DND-41 (cell line): ENCODE results near the gene DHX29.

Experiments used
- ATAC-seq: fragments of 200-7000 bp; cut with Tn5 transposase; 3 replicates; pipeline ENCODE4 v1.9.1; 2021; ENCODE audit warnings: low read depth; ENCODE audit not compliant: insufficient read depth
- DNase-seq: peaks from one replicate; pipeline ENCODE4 v3.0.0-alpha.2; 2020
- H2AFZ ChIP-seq: 2 replicates; pipeline ENCODE4 v1.6.0; 2012; ENCODE audit warnings: low read depth, low read length
- H3K27ac ChIP-seq: 2 replicates; pipeline ENCODE4 v1.5.1; 2012; ENCODE audit warnings: low read length, inconsistent platforms
- H3K27me3 ChIP-seq: fragments of 200-600 bp; sonication (generic); 2 replicates; pipeline ENCODE4 v1.6.0; 2012; ENCODE audit warnings: low read length, mild to moderate bottlenecking, inconsistent platforms; ENCODE audit not compliant: insufficient read depth, poor library complexity
- H3K36me3 ChIP-seq: 2 replicates; pipeline ENCODE4 v1.5.1; 2012; ENCODE audit warnings: low read length, inconsistent platforms; ENCODE audit not compliant: insufficient read depth
- H3K4me1 ChIP-seq: 2 replicates; pipeline ENCODE4 v1.5.1; 2012; ENCODE audit warnings: mild to moderate bottlenecking, low read length; ENCODE audit not compliant: insufficient read depth
- H3K4me2 ChIP-seq: 2 replicates; pipeline ENCODE4 v1.6.0; 2012; ENCODE audit warnings: mild to moderate bottlenecking, moderate library complexity, low read length, inconsistent platforms; ENCODE audit not compliant: insufficient read depth
- H3K4me3 ChIP-seq, 2 experiments: fragments of 200-600 bp in 1 of 2; shearing (Covaris generic) in 1 of 2; 2 replicates each; pipeline ENCODE4 v1.5.1; 2012 to 2016; ENCODE audit warnings: inconsistent platforms in 2 of 2, low read length in 2 of 2, mild to moderate bottlenecking in 2 of 2, low read depth in 1 of 2, moderate library complexity in 1 of 2
- H3K79me2 ChIP-seq: 2 replicates; pipeline ENCODE4 v1.6.0; 2012; ENCODE audit warnings: low read length, inconsistent platforms; ENCODE audit not compliant: insufficient read depth
- H3K9ac ChIP-seq: 2 replicates; pipeline ENCODE4 v1.6.0; 2012; ENCODE audit warnings: low read depth, mild to moderate bottlenecking, inconsistent platforms, low read length, moderate library complexity
- H3K9me3 ChIP-seq: 2 replicates; pipeline ENCODE4 v1.5.1; 2012; ENCODE audit warnings: low read length, moderate library complexity, mild to moderate bottlenecking, inconsistent platforms; ENCODE audit not compliant: insufficient read depth, severe bottlenecking
- H4K20me1 ChIP-seq: 2 replicates; pipeline ENCODE4 v1.6.0; 2012; ENCODE audit warnings: low read length; ENCODE audit not compliant: insufficient read depth
- CTCF ChIP-seq: IDR thresholded peaks from 2 replicates; pipeline ENCODE4 v1.5.1; 2012; ENCODE audit warnings: borderline replicate concordance, low read length, moderate library complexity, mild to moderate bottlenecking; ENCODE audit not compliant: poor library complexity, severe bottlenecking; ENCODE audit errors: extremely low read depth
- EZH2 ChIP-seq: IDR thresholded peaks from 3 replicates; pipeline ENCODE4 v1.6.1; 2012; ENCODE audit warnings: borderline replicate concordance, low read depth, mild to moderate bottlenecking, moderate library complexity, low read length, inconsistent platforms; ENCODE audit not compliant: severe bottlenecking

Gene DHX29

GRCh38 chr5:55307383-55308253, at the start of gene DHX29, which contains the start of gene MTREX:
Gene DHX29 (minus strand): TSS chr5:55307694. CDS start chr5:55307573, 121 bp downstream.
Gene MTREX (plus strand): TSS chr5:55307989. CDS start chr5:55308014, 25 bp downstream.
- peak; percentile 93 for ATAC-seq
- TF ChIP-seq CTCF (no peak), EZH2 (no peak)
- H4K20me1 ChIP-seq = peaks cover 16% of the 10 kb centered on the region; the same call in 1 of the 2 replicates
- peak within 1 kb of the TSS; percentile 96 for H3K9ac ChIP-seq
- H3K4me1 ChIP-seq = peaks cover 66% of the 10 kb centered on the region
- H3K4me3 ChIP-seq = peak within 1 kb of the TSS; percentile 88 to 94
- H2AFZ ChIP-seq = peak within 1 kb of the TSS; percentile 99
- peak within 1 kb of the TSS; percentile 96 for H3K27ac ChIP-seq
- DNase-seq = peak; percentile 88
- H3K9me3 ChIP-seq = no peaks in the 10 kb centered on the region
- peaks cover 19% of the 10 kb centered on the region for H3K36me3 ChIP-seq
- peak within 1 kb of the TSS; percentile 92 for H3K4me2 ChIP-seq
- peaks cover 99% of the 10 kb centered on the region for H3K79me2 ChIP-seq
- H3K27me3 ChIP-seq = no peaks in the 10 kb centered on the region

GRCh38 chr5:55356896-55357295, 49.4 kb upstream of the DHX29 start:
- Histone ChIP-seq H4K20me1 (peaks cover 4% of the 10 kb centered on the region; the same call in 1 of the 2 replicates), H3K4me2 (no peak overlapping the region), H2AFZ (no peak overlapping the region), H3K9me3 (no peaks in the 10 kb centered on the region), H3K9ac (no peak overlapping the region), H3K4me3 (no peak overlapping the region), H3K4me1 (no peaks in the 10 kb centered on the region), H3K36me3 (peaks cover 80% of the 10 kb centered on the region), H3K27ac (no peak overlapping the region), H3K79me2 (no peaks in the 10 kb centered on the region), H3K27me3 (no peaks in the 10 kb centered on the region)
- TF ChIP-seq CTCF (peak; percentile 2), EZH2 (no peak)
- ATAC-seq (no peak), DNase-seq (no peak)

GRCh38 chr5:55350754-55351153, 43.3 kb upstream of the DHX29 start:
- no peak overlapping the region for H3K4me3 ChIP-seq
- H3K9ac ChIP-seq = no peak overlapping the region
- TF ChIP-seq CTCF (no peak), EZH2 (no peak)
- no peaks in the 10 kb centered on the region for H3K79me2 ChIP-seq
- H4K20me1 ChIP-seq = no peaks in the 10 kb centered on the region
- H3K4me1 ChIP-seq = no peaks in the 10 kb centered on the region
- DNase-seq = no peak
- H3K4me2 ChIP-seq = no peak overlapping the region
- no peak for ATAC-seq
- no peak overlapping the region for H3K27ac ChIP-seq
- no peaks in the 10 kb centered on the region for H3K27me3 ChIP-seq
- no peak overlapping the region for H2AFZ ChIP-seq
- H3K9me3 ChIP-seq = no peaks in the 10 kb centered on the region
- peaks cover 94% of the 10 kb centered on the region for H3K36me3 ChIP-seq
